Ovary (tissue), 3 donors: ENCODE measurements around the gene PTDSS2.

Experiments used
- CTCF ChIP-seq, 3 donors: fragments of 450-650 bp in 2 of 3; fragments of 200-600 bp in 1 of 3; IDR thresholded peaks; one replicate each; pipeline versions ENCODE4 v1.5.1 to v1.8.0; 2016 to 2022; ENCODE audit warnings: antibody characterized with exemption in 3 of 3, mild to moderate bottlenecking in 1 of 3
- EP300 ChIP-seq: sonication (generic); formaldehyde crosslinking; IDR thresholded peaks from one replicate; pipeline ENCODE4 v1.6.1; 2017; ENCODE audit warnings: antibody characterized with exemption
- POLR2A ChIP-seq: fragments of 450-650 bp; IDR thresholded peaks from one replicate; pipeline ENCODE4 v1.6.1; 2017; ENCODE audit warnings: antibody characterized with exemption, mild to moderate bottlenecking, moderate library complexity
- donor health status: DM: no; HTN: no; CAD: no.

GRCh38 chr11:447923-448731 lies 2.0 kb upstream of the PTDSS2 start:
- peak; percentile 72 to 94 (median 90) for TF ChIP-seq CTCF (IDR thresholded peaks at IDR 0.05)
- TF ChIP-seq EP300 = no peak
- TF ChIP-seq POLR2A = peak; percentile 90
